Epithelial cell of esophagus (primary cell): ENCODE measurements around the gene COL18A1.

Experiments used
- DNase-seq: peaks from one replicate; pipeline ENCODE4 v3.0.0; 2010; ENCODE audit warnings: low read depth
- H3K4me3 ChIP-seq: 2 replicates; pipeline ENCODE4 v1.5.1; 2011; ENCODE audit warnings: mild to moderate bottlenecking, low read length, control low read depth
- CTCF ChIP-seq: IDR thresholded peaks from 2 replicates; pipeline ENCODE4 v1.5.1; 2011; ENCODE audit warnings: low read depth, mild to moderate bottlenecking, low read length, control low read depth, inconsistent platforms; ENCODE audit not compliant: insufficient read depth; ENCODE audit errors: missing control alignments

COL18A1 gene

GRCh38 chr21:45403825-45404729 lies 888 bp upstream of the COL18A1 start:
- peak; percentile 84 for DNase-seq
- peak overlapping the region; percentile 26 for H3K4me3 ChIP-seq
- TF ChIP-seq CTCF, result no peak

GRCh38 chr21:45405271-45405818 lies 380 bp downstream of the COL18A1 start:
- peak overlapping the region; percentile 16 for H3K4me3 ChIP-seq
- no peak for DNase-seq
- TF ChIP-seq CTCF, result no peak

- DNase-seq, result peak; percentile 45
- no peak for TF ChIP-seq CTCF
- peak overlapping the region; percentile 14 for H3K4me3 ChIP-seq
Observed at GRCh38 chr21:45405819-45406762, 1.1 kb downstream of the COL18A1 start.

- no peak for TF ChIP-seq CTCF
- DNase-seq, result no peak
- H3K4me3 ChIP-seq, result no peak overlapping the region
Observed at GRCh38 chr21:45406801-45407628, 2.0 kb downstream of the COL18A1 start.

- DNase-seq, result peak; percentile 63
- no peak for TF ChIP-seq CTCF
- no peak overlapping the region for H3K4me3 ChIP-seq
Observed at GRCh38 chr21:45407629-45408247, 2.8 kb downstream of the COL18A1 start.
